HG03139 (cell line): ENCODE data around the gene HIP1R.
"Not testable (repeated sequence)": the region's sequence is repeated elsewhere in the genome, so short reads cannot be mapped to it uniquely, and the experiment has no call there.

Experiments
- ATAC-seq: cut with Tn5 transposase; IDR thresholded peaks from one replicate; pipeline ENCODE4 v1.9.1; 2021; ENCODE audit not compliant: unreplicated experiment

The HIP1R gene

DNA sequence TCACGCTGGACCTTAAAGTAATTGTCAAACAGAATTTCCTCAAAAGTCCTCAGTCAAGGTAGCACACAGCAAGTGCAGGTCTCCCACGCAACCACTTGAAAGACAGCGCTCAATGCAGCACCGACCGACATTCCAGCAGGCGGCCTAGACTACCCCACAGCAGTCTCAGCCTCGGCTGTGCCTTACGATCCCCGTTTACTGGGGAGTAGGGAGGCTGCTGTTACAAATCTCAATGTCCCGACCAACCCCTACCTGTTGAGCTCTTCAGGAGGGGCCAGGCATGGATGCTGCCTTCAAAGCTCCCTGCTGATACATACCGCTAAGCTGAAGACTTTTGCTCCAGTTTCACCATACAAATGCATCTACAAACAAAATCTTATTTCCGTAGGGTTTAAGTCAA, 38.8 kb downstream of the HIP1R start:
- ATAC-seq: no peak

- no peak for ATAC-seq
Measured at GRCh38 chr12:122875590-122876220, 40.4 kb downstream of the HIP1R start.

GRCh38 chr12:122876281-122876680, 41.0 kb downstream of the HIP1R start:
- not testable (repeated sequence) for ATAC-seq

DNA sequence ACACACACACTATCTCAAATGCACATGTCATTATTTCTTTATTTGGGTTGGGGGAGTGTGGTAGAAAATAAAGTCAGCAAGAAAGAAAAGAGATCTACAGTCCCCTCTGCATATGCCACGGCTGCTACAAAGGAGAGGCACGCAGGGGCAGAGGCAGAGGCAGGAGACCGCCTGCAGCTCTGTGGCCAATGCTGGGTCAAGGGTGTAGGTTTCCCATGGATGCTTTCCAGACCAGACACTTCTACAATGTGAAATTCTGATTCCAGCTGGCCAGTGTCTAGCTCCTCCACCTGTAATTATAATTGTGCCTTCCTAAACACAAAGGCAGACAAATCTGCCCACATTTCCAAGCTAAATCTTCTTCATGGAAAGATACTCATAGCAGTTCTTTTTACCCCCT, 41.5 kb downstream of the HIP1R start:
- ATAC-seq: no peak

- no peak for ATAC-seq
Measured at GRCh38 chr12:122878780-122879612, 43.7 kb downstream of the HIP1R start.

DNA sequence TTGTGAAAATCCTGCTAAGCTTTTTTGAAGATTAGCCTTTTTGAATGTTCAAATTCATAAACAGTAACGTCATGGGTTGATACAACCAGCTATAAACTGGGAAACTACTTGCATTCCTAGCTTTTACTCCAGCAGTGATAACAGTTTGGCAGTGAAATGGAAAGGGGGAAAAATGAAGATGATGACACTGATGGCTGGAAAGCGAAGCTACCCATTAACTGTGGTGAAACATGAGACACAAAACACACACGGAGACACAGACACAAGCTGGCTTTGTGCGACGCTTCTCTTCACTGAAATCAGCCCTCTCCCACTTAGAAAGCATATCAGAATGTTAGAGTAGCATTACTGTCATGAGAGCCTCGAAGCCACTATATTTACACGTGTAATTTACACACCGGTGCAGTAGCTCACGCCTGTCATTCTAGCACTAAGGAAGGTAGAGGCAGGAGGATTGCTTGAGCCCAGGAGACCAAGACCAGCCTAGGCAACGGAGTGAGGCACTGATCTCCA, 45.0 kb downstream of the HIP1R start:
- ATAC-seq: no peak

DNA sequence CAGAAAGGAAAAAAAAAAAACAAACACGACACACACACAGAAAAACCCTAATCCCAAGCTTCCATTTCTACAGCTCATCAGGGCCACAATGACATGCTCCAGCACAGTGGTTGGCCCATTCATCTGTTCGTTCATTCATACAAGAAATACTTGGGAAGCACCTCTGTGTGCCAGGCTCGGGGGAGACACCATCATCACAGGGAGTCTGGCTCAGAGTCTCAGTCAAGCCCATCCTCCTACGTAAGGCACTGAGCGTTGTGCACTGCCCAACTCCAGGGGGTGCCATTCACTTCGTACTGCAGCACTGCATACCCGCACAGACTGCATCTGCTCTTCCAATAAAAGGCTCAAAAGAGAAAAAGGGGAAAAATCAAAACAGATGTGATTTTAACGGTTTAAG, 45.4 kb downstream of the HIP1R start:
- no peak for ATAC-seq

- no peak for ATAC-seq
Measured at GRCh38 chr12:122882908-122883558, 47.8 kb downstream of the HIP1R start.

DNA sequence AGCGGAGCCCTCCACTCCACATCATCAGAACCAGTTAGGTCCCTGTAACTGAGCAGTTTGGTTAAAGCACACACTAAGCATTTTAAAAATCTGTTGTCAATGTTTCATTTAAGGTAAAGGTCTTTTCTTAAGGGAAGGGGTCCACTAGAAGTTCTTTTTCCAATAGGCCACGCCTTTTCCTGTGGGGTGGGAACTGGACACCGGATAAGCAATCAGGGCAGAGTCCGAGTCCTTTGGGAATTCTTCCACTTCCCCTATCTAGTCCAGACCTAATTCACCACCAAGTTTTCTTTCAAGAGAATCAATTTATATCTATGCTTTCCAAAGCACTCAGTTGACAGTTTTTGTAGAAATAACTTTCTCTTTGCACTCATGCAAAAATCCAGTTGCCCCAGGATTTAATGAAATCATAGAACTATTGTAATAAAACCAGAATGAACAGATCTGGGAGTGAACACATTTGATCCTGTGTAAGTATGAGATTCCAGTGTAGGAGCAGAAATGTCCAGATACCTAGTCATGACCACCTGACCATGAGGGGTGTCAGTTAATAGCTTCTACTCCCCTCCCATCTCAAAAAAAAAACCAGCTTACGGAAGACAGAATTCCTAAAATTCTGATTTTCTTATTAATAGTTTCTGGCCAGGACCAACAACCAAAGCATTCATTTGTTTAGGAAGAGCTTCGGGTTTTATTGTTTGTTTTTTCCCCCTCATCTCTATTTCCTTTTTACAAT, 49.0 kb downstream of the HIP1R start:
- ATAC-seq: no peak

DNA sequence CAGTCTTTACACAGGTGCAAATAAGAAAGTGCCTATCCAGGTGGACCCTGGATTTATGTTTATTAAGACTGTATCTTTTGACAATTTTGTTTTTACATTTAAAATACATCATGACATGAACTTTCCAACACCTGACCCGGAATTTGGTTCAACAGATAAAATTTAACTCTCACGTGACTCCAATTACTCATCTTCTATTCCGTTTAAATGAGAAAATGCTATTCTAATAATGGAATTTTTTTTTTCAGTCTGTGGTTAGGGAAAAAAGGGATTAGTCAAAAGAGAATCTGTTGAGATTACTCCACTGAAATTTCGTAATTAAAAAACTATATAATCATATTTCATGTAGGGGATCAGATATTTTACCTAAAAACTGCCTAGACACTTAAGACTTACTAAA, 49.6 kb downstream of the HIP1R start:
- no peak for ATAC-seq

- no peak for ATAC-seq
Measured at GRCh38 chr12:122886161-122886560, 50.9 kb downstream of the HIP1R start.

- peak; percentile 75 for ATAC-seq
Measured at GRCh38 chr12:122886851-122887818, 51.9 kb downstream of the HIP1R start.

DNA sequence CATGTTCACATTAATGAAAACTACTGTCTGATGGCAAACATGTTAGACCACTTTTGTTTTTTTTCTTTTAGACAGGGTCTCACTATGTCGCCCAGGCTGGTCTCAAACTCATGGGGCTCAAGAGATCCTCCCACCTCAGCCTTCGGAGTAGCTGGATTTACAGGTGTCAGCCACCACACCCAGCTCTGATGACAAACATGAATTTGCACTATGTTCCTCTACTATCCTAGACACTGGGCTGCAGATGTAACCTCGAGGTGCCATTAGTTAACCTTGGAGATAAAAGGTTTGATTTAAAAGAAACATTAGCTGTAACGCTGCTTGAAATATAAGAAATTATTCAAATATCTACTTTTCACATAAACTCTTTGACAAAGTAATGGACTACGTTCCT, 52.6 kb downstream of the HIP1R start:
- ATAC-seq: no peak

GRCh38 chr12:122888232-122888752, 53.0 kb downstream of the HIP1R start:
- ATAC-seq: peak; percentile 40

DNA sequence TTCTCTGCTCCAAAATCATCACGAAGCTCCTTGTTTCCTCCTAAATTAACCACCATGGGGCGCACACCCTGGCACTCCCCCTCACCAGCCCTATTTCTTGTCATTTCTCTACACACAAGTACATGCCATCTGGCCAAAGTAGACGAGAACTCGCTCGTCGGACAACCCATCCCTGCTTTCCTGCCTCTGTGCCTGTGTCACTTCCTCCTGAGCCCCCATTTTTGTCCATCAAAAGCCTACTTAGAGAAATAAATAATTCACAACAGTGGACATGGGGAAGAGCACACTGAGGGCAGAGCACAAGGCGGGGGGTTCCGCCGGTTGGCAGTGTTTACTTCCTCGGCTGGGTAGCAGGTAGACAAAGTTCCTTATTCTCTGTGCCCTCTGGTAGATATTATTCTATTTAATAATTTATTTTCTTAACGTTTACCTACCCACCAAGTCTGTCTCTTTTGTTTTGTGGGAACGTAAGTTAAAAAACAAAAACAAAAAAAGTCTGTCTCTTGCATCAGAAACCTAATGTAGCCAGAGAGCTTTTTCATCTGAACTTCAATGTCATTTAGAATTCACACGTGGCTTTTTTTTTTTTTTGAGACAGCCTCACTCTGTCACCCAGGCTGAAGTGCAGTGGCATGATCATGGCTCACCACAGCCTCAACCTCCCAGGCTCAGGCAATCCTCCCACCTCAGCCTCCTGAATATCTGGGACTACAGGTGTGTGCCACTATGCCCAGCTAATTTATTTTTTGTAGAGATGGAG, 54.7 kb downstream of the HIP1R start:
- ATAC-seq: no peak

DNA sequence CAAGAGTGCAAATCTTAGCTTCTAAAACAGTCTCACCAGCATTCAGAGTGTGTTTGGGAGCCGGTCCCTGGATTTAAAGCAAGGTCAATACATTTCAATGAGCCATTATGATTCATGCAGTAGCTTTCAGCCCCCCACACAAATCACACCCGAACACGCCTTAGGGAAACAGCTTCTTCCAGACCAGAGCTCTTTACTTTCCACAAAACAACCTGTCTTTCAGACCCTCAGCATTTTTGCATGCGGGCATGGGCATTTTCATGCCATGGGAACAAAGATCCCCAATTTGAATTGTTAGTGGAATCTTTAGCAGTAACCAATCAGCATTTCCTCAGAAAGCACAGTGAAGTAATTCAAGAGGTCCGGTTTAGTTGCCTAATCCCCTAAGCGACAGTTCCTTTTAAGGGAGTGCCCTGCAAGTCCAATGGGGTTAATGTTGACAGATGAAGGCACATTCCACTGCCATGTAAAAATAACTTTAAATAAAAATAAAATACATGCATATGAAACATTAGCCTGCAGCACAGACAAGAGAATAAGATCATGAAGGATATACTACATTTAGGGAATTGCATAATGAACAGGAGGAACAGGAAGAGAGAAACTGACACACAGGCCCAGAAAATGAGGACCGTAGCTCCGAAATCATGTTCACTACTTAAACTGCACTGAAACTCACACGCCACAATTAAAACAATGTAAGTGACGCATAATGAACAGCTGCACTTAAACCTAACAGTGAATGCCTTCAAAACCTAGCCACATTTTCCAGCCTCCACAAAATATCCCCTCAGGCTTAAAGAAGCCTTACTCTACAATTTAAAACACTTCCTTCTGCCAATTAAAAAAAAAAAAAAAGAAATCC, 56.6 kb downstream of the HIP1R start:
- no peak for ATAC-seq

DNA sequence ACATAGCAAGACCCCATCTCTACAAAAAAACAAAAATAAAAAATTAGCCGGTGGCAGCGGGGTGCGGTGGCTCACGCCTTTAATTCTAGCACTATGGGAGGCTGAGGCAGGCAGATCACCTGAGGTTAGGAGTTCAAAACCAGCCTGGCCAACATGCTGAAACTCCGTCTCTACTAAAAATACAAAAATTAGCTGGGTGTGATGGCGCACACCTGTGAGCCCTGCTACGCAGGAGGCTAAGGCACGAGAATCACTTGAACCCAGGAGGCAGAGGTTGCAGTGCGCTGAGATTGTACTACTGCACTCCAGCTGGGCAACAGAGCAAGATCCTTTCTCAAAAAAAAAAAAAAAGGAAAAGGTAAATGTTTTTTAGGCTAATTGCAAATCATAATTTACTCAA, 57.5 kb downstream of the HIP1R start:
- not testable (repeated sequence) for ATAC-seq
